Measurements from ENCODE around the gene LMAN1.

Gene LMAN1

DNA sequence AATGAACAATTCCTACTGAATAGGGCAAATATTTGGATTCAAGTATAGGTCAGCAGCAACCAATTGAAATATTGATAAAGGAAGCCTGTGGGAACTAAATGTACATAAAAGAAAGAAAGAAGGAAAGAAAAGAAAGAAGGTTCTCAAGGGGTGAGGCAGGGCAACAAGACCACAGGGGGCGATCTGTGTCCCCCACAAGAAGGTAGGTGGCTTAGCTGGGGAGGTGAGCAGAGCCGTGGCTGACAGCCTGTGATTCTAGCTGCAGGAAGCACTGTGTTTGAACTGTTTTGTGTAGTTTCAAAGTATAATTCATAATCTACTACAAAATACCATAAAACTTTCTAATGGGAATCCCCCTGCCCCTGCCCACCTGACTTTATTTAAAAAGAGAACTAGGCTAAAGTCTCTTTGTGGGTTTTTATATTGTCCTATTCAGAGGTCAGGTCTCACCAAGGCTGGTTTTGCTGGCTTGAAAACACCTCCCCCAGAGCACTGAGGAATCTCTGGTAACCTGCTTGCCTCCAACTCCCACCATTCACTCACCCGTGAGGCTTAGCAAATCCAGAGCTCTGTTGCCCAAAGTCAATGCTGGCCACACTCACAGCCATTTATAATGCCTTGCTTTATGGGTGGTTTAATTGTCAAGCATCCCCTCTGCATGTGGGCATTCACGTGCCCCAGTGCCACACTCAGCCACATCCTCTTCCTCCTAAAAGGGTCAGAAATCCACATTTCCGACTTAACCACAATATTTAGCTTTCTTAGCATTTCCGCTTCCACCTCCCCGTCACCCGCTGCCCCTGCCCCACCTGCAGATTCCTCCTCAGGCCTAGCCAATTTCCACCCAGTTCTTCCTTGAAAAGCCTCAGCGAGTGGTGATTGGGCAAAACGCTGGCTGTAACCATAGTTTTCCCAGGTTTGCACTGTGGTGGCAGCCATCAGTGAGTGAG, 36.4 kb upstream of the LMAN1 start:
- Histone ChIP-seq H2AFZ (ENCODE audit: low read depth, low read length, severe bottlenecking) (no peak overlapping the region), H3K9me3 (ENCODE audit: insufficient read depth, low read length) (no peaks in the 10 kb centered on the region), H3K27me3 (ENCODE audit: low read length) (no peaks in the 10 kb centered on the region), H3K79me2 (ENCODE audit: insufficient read depth, low read length) (no peaks in the 10 kb centered on the region), H4K20me1 (ENCODE audit: low read depth, low read length) (no peaks in the 10 kb centered on the region), H3K9ac (ENCODE audit: low read length) (no peak overlapping the region), H3K4me3 (ENCODE audit: insufficient read depth, low read length, poor library complexity, severe bottlenecking) (no peak overlapping the region), H3K36me3 (ENCODE audit: low read length) (no peaks in the 10 kb centered on the region), H3K4me2 (ENCODE audit: low read depth, low read length, poor library complexity, severe bottlenecking) (no peak overlapping the region), H3K27ac (ENCODE audit: low read depth, low read length) (no peak overlapping the region), H3F3A (ENCODE audit: insufficient read depth) (no peaks in the 10 kb centered on the region), H3K9me2 (replicated peaks; ENCODE audit: insufficient read depth, low read length) (no peaks in the 10 kb centered on the region)
- TF ChIP-seq EZH2phosphoT487 (conservative IDR thresholded peaks at IDR 0.05; ENCODE audit: low read length), result no peak
- TF ChIP-seq, protein P1, sequence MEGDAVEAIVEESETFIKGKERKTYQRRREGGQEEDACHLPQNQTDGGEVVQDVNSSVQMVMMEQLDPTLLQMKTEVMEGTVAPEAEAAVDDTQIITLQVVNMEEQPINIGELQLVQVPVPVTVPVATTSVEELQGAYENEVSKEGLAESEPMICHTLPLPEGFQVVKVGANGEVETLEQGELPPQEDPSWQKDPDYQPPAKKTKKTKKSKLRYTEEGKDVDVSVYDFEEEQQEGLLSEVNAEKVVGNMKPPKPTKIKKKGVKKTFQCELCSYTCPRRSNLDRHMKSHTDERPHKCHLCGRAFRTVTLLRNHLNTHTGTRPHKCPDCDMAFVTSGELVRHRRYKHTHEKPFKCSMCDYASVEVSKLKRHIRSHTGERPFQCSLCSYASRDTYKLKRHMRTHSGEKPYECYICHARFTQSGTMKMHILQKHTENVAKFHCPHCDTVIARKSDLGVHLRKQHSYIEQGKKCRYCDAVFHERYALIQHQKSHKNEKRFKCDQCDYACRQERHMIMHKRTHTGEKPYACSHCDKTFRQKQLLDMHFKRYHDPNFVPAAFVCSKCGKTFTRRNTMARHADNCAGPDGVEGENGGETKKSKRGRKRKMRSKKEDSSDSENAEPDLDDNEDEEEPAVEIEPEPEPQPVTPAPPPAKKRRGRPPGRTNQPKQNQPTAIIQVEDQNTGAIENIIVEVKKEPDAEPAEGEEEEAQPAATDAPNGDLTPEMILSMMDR (IDR thresholded peaks at IDR 0.05; ENCODE audit: insufficient read depth, low read length, poor library complexity, severe bottlenecking), result no peak

DNA sequence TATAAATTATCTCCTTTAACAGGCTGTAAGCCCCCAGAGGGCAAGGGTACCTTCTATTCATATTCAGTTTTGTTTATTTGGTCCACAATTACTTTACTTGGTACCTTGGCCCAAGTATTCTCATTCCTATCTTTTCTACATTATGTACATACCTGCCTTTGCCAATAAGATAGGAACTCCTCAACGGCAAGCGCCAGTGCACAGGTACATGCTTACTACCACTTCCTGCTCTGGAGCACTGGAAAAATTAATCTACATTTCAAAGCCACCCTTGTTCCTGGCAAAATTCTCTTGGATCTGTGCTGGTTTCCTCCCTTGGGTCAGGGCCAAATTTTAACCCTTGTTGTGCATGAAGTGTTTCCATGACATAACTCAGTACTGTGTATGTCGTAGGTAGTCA, 34.3 kb upstream of the LMAN1 start:
- no peaks in the 10 kb centered on the region for H3K27me3 ChIP-seq (ENCODE audit: low read length)
- no peak overlapping the region for H3K27ac ChIP-seq (ENCODE audit: low read depth, low read length)
- H3K4me3 ChIP-seq (ENCODE audit: insufficient read depth, low read length, poor library complexity, severe bottlenecking), result no peak overlapping the region
- no peak overlapping the region for H3K9ac ChIP-seq (ENCODE audit: low read length)
- H2AFZ ChIP-seq (ENCODE audit: low read depth, low read length, severe bottlenecking), result no peak overlapping the region
- no peaks in the 10 kb centered on the region for H3F3A ChIP-seq (ENCODE audit: insufficient read depth)
- H4K20me1 ChIP-seq (ENCODE audit: low read depth, low read length), result no peaks in the 10 kb centered on the region
- no peaks in the 10 kb centered on the region for H3K9me2 ChIP-seq (replicated peaks; ENCODE audit: insufficient read depth, low read length)
- H3K9me3 ChIP-seq (ENCODE audit: insufficient read depth, low read length), result no peaks in the 10 kb centered on the region
- TF ChIP-seq, protein P1 (IDR thresholded peaks at IDR 0.05; ENCODE audit: insufficient read depth, low read length, poor library complexity, severe bottlenecking), result no peak
- TF ChIP-seq EZH2phosphoT487 (conservative IDR thresholded peaks at IDR 0.05; ENCODE audit: low read length), result no peak
- no peaks in the 10 kb centered on the region for H3K36me3 ChIP-seq (ENCODE audit: low read length)
- no peak overlapping the region for H3K4me2 ChIP-seq (ENCODE audit: low read depth, low read length, poor library complexity, severe bottlenecking)
- no peaks in the 10 kb centered on the region for H3K79me2 ChIP-seq (ENCODE audit: insufficient read depth, low read length)

DNA sequence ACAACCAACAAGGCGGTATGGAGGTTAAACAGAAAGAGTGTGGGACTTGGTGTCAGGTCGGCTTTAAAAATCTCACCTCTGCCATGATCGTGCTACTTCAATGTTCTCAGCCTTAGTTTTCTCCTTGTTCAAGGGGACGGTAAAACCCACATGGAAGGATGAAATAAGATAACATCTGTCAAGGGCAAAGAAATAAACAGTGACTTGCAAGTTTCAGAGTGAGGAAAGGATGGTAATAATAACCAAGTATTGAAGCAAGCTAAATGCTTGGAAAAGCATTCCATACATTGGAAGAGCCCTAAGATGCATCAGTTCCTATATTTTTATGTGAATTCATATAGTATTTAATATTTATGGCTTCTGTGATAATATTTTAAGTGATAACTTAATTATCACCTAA, 29.8 kb upstream of the LMAN1 start:
- Histone ChIP-seq H3K36me3 (ENCODE audit: low read length) (no peaks in the 10 kb centered on the region), H3K27ac (ENCODE audit: low read depth, low read length) (no peak overlapping the region), H4K20me1 (ENCODE audit: low read depth, low read length) (no peaks in the 10 kb centered on the region), H3K4me3 (ENCODE audit: insufficient read depth, low read length, poor library complexity, severe bottlenecking) (no peak overlapping the region), H3K9ac (ENCODE audit: low read length) (no peak overlapping the region), H3K27me3 (ENCODE audit: low read length) (no peaks in the 10 kb centered on the region), H3K79me2 (ENCODE audit: insufficient read depth, low read length) (no peaks in the 10 kb centered on the region), H3K4me2 (ENCODE audit: low read depth, low read length, poor library complexity, severe bottlenecking) (no peak overlapping the region), H3K9me2 (replicated peaks; ENCODE audit: insufficient read depth, low read length) (no peaks in the 10 kb centered on the region), H2AFZ (ENCODE audit: low read depth, low read length, severe bottlenecking) (no peak overlapping the region), H3K9me3 (ENCODE audit: insufficient read depth, low read length) (no peaks in the 10 kb centered on the region), H3F3A (ENCODE audit: insufficient read depth) (no peaks in the 10 kb centered on the region)
- no peak for TF ChIP-seq EZH2phosphoT487 (conservative IDR thresholded peaks at IDR 0.05; ENCODE audit: low read length)
- TF ChIP-seq, protein P1 (IDR thresholded peaks at IDR 0.05; ENCODE audit: insufficient read depth, low read length, poor library complexity, severe bottlenecking), result no peak

Data from SU-DHL-6 (cell line).